K562 (cell line): ENCODE data around the gene DNAJB13. TPM values are rescaled to one million over a fixed set of nuclear protein-coding genes. Genes with fewer than 3 reads are reported as not detected.

Experiments used
- CBX5 ChIP-seq: IDR thresholded peaks from 2 replicates; pipeline ENCODE4 v1.6.1; 2014; ENCODE audit warnings: low read depth, borderline replicate concordance
- CEBPG ChIP-seq, 3 experiments: fragments of 200-800 bp in 1 of 3; sonication (Bioruptor generic) in 1 of 3; sonication (generic) in 1 of 3; formaldehyde crosslinking in 1 of 3; IDR thresholded peaks in 2 of 3; conservative IDR thresholded peaks in 1 of 3; 2 replicates each; pipeline versions ENCODE4 v1.6.1 to v1.8.0; 2016 to 2022; ENCODE audit warnings: missing compliant biosample characterization in 2 of 3, missing genetic modification characterization in 2 of 3, mild to moderate bottlenecking in 1 of 3, missing genetic modification reagents in 1 of 3
- CXXC5 ChIP-seq: fragments of 250-450 bp; sonication (Bioruptor Pico); IDR thresholded peaks from 2 replicates; pipeline ENCODE4 v1.8.0; 2022; ENCODE audit warnings: inconsistent platforms, mild to moderate bottlenecking, moderate library complexity
- KAT2B ChIP-seq: IDR thresholded peaks from one replicate; pipeline ENCODE4 v1.6.1; 2012; ENCODE audit warnings: low read depth, mild to moderate bottlenecking, control low read depth, inconsistent platforms, low read length, moderate library complexity
- MEIS2 ChIP-seq: fragments of 450-650 bp; IDR thresholded peaks from 2 replicates; pipeline ENCODE4 v1.6.1; 2014; ENCODE audit warnings: mild to moderate bottlenecking; ENCODE audit not compliant: partially characterized antibody
- NFXL1 ChIP-seq: fragments of 450-650 bp; formaldehyde crosslinking; IDR thresholded peaks from 2 replicates; pipeline ENCODE4 v1.4.0; 2021; ENCODE audit warnings: mild to moderate bottlenecking
- RBM14 ChIP-seq: fragments of 200-400 bp; formaldehyde crosslinking; IDR thresholded peaks from 2 replicates; pipeline ENCODE4 v1.6.1; 2018; ENCODE audit warnings: low read depth, mild to moderate bottlenecking, low read length, moderate library complexity, borderline replicate concordance; ENCODE audit not compliant: insufficient read depth
- SMAD3 ChIP-seq: fragments of 450-650 bp; formaldehyde crosslinking; conservative IDR thresholded peaks from 2 replicates; pipeline ENCODE4 v1.4.0; 2020; ENCODE audit warnings: mild to moderate bottlenecking
- TAL1 ChIP-seq: fragments of 450-650 bp; IDR thresholded peaks from 2 replicates; pipeline ENCODE4 v1.6.1; 2016; ENCODE audit warnings: mild to moderate bottlenecking
- ZC3H8 ChIP-seq: fragments of 450-650 bp; IDR thresholded peaks from 2 replicates; pipeline ENCODE4 v1.6.1; 2017
- ZKSCAN8 ChIP-seq: fragments of 200-800 bp; sonication (Bioruptor generic); IDR thresholded peaks from 2 replicates; pipeline ENCODE4 v1.6.1; 2016; ENCODE audit warnings: missing genetic modification characterization, missing compliant biosample characterization
- ZNF644 ChIP-seq: fragments of 200-800 bp; sonication (Bioruptor generic); IDR thresholded peaks from 2 replicates; pipeline ENCODE4 v1.6.1; 2016; ENCODE audit warnings: low read depth, missing genetic modification characterization, missing compliant biosample characterization
- polyA plus RNA-seq, 8 experiments: library from polyadenylated mRNA; depleted of rRNA in 4 of 8; stranded (reverse) in 5 of 8; unstranded in 3 of 8; fragments of >200 nt; fragmentation: Nextera tagmentation in 2 of 8; fragmentation: Illumina TruSeq in 1 of 8; extraction: Ambion mirVana in 2 of 8; extraction: Trizol in 1 of 8; gene quantifications; 2 replicates each; pipeline versions ENCODE4 v1.2.1 to v1.2.3, GENCODE V29; 2011 to 2014; ENCODE audit warnings: inconsistent platforms in 1 of 8, missing spikeins in 1 of 8
- total RNA-seq, 7 experiments: library from RNA; depleted of rRNA in 6 of 7; stranded (reverse); fragments of >200 nt in 6 of 7; fragmentation: Illumina TruSeq in 2 of 7; extraction: Trizol in 2 of 7; gene quantifications; 2 replicates each; pipeline versions ENCODE4 v1.2.1 to v1.2.3, GENCODE V29; 2011 to 2021; ENCODE audit warnings: low replicate concordance in 1 of 7
- TF ChIP-seq, protein P1 (sequence below): fragments of 450-650 bp; IDR thresholded peaks from 2 replicates; pipeline ENCODE4 v1.7.1; 2018; ENCODE audit warnings: mild to moderate bottlenecking, low read depth; ENCODE audit not compliant: partially characterized antibody
- TF ChIP-seq, protein P2 (sequence below): IDR thresholded peaks from 2 replicates; pipeline ENCODE4 v1.6.1; 2016; ENCODE audit warnings: missing genetic modification characterization, missing compliant biosample characterization
- TF ChIP-seq, protein P3 (sequence below), 2 experiments: fragments of 200-800 bp in 1 of 2; sonication (Bioruptor generic) in 1 of 2; sonication (generic) in 1 of 2; formaldehyde crosslinking in 1 of 2; IDR thresholded peaks in 1 of 2; conservative IDR thresholded peaks in 1 of 2; 2 replicates each; pipeline versions ENCODE4 v1.5.0 to v1.6.1; 2016 to 2020; ENCODE audit warnings: missing compliant biosample characterization in 1 of 2, missing genetic modification characterization in 1 of 2, missing genetic modification reagents in 1 of 2
- TF ChIP-seq, protein P4 (sequence below), 2 experiments: fragments of 450-650 bp; conservative IDR thresholded peaks; 2 replicates each; pipeline ENCODE4 v1.6.1; 2017; ENCODE audit warnings: mild to moderate bottlenecking in 2 of 2, moderate library complexity in 2 of 2
- TF ChIP-seq, protein P5 (sequence below): IDR thresholded peaks from 2 replicates; pipeline ENCODE4 v1.6.1; 2014; ENCODE audit warnings: antibody characterized with exemption

DNAJB13 gene
- total and polyA plus RNA-seq, 9 of the 15 experiments (the other 6 are each of a cell fraction or from before 2014, with no cell fraction given) = 0.14 TPM; not detected in 8

DNA sequence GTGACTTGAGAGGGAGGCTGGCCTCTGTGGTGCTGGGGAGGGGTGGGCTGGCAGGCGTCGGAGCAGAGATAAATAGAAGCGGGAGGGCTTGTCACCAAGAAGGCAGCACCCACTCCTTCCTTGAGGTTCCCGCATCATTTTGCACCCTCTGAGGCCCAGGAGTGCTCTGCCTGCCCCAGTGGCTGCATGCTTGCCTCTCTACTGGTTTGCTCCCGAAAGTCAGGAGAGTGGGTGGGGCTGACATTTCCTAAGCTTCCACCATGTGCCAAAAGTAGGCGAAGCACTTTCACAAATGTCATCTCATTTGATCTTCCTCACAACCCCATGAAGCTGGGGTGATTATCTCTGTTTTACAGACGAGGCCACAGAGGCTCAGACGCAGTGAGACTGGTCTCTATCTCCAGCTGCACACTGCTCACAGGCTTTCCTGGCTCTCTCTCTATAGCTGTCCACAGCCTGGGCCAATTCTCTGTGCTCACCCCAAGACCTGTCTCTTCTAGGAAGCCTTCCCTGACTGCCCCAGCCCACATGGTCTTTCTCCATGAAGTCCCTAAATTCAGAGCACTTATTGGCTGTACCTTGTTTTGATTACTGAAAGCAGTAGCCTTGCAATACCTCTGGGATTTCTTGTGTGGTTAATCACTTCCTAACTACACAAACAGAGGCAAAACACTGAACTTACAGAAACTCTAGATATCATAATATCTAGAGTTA lies 60.7 kb downstream of the DNAJB13 start (continued):
- TF ChIP-seq, protein P1, sequence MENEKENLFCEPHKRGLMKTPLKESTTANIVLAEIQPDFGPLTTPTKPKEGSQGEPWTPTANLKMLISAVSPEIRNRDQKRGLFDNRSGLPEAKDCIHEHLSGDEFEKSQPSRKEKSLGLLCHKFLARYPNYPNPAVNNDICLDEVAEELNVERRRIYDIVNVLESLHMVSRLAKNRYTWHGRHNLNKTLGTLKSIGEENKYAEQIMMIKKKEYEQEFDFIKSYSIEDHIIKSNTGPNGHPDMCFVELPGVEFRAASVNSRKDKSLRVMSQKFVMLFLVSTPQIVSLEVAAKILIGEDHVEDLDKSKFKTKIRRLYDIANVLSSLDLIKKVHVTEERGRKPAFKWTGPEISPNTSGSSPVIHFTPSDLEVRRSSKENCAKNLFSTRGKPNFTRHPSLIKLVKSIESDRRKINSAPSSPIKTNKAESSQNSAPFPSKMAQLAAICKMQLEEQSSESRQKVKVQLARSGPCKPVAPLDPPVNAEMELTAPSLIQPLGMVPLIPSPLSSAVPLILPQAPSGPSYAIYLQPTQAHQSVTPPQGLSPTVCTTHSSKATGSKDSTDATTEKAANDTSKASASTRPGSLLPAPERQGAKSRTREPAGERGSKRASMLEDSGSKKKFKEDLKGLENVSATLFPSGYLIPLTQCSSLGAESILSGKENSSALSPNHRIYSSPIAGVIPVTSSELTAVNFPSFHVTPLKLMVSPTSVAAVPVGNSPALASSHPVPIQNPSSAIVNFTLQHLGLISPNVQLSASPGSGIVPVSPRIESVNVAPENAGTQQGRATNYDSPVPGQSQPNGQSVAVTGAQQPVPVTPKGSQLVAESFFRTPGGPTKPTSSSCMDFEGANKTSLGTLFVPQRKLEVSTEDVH = peak; percentile 61
- peak; percentile 89 for TF ChIP-seq ZNF644 (tag)
- TF ChIP-seq ZKSCAN8 (CRISPR knock-in tag) = peak; percentile 79; the same call in 1 of the 2 replicates
- TF ChIP-seq, protein P2, sequence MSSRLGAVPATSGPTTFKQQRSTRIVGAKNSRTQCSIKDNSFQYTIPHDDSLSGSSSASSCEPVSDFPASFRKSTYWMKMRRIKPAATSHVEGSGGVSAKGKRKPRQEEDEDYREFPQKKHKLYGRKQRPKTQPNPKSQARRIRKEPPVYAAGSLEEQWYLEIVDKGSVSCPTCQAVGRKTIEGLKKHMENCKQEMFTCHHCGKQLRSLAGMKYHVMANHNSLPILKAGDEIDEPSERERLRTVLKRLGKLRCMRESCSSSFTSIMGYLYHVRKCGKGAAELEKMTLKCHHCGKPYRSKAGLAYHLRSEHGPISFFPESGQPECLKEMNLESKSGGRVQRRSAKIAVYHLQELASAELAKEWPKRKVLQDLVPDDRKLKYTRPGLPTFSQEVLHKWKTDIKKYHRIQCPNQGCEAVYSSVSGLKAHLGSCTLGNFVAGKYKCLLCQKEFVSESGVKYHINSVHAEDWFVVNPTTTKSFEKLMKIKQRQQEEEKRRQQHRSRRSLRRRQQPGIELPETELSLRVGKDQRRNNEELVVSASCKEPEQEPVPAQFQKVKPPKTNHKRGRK = no peak
- peak; percentile 99 for TF ChIP-seq TAL1
- peak; percentile 99 for TF ChIP-seq CXXC5 (CRISPR knock-in tag)
- TF ChIP-seq, protein P3, sequence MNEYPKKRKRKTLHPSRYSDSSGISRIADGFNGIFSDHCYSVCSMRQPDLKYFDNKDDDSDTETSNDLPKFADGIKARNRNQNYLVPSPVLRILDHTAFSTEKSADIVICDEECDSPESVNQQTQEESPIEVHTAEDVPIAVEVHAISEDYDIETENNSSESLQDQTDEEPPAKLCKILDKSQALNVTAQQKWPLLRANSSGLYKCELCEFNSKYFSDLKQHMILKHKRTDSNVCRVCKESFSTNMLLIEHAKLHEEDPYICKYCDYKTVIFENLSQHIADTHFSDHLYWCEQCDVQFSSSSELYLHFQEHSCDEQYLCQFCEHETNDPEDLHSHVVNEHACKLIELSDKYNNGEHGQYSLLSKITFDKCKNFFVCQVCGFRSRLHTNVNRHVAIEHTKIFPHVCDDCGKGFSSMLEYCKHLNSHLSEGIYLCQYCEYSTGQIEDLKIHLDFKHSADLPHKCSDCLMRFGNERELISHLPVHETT (CRISPR knock-in tag; conservative IDR thresholded peaks at IDR 0.05 in 1 of 2, IDR thresholded peaks at IDR 0.05 in 1 of 2) = peak in 1 of 2 experiments; percentile 83; a peak in 2 of 4 replicates
- TF ChIP-seq ZC3H8 = no peak
- 0 out of 2 replicates have a peak, but pooled peaks have one; percentile 50 for TF ChIP-seq NFXL1 (CRISPR knock-in tag)
- no peak for TF ChIP-seq KAT2B
- peak; percentile 70; the same call in 1 of the 2 replicates for TF ChIP-seq CBX5
- TF ChIP-seq CEBPG (CRISPR knock-in tag; IDR thresholded peaks at IDR 0.05) = no peak
- TF ChIP-seq CEBPG (tag; conservative IDR thresholded peaks at IDR 0.05 in 1 of 2, IDR thresholded peaks at IDR 0.05 in 1 of 2) = no peak
- TF ChIP-seq, protein P4, sequence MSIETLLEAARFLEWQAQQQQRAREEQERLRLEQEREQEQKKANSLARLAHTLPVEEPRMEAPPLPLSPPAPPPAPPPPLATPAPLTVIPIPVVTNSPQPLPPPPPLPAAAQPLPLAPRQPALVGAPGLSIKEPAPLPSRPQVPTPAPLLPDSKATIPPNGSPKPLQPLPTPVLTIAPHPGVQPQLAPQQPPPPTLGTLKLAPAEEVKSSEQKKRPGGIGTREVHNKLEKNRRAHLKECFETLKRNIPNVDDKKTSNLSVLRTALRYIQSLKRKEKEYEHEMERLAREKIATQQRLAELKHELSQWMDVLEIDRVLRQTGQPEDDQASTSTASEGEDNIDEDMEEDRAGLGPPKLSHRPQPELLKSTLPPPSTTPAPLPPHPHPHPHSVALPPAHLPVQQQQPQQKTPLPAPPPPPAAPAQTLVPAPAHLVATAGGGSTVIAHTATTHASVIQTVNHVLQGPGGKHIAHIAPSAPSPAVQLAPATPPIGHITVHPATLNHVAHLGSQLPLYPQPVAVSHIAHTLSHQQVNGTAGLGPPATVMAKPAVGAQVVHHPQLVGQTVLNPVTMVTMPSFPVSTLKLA (conservative IDR thresholded peaks at IDR 0.05) = peak; percentile 85 to 92
- TF ChIP-seq, protein P5, sequence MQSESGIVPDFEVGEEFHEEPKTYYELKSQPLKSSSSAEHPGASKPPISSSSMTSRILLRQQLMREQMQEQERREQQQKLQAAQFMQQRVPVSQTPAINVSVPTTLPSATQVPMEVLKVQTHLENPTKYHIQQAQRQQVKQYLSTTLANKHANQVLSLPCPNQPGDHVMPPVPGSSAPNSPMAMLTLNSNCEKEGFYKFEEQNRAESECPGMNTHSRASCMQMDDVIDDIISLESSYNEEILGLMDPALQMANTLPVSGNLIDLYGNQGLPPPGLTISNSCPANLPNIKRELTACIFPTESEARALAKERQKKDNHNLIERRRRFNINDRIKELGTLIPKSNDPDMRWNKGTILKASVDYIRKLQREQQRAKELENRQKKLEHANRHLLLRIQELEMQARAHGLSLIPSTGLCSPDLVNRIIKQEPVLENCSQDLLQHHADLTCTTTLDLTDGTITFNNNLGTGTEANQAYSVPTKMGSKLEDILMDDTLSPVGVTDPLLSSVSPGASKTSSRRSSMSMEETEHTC = peak; percentile 74
- TF ChIP-seq SMAD3 = peak; percentile 73
- peak; percentile 83 for TF ChIP-seq MEIS2
- no peak for TF ChIP-seq RBM14
